Measurements from ENCODE around the gene TMEM259. TPM values are rescaled to one million over a fixed set of nuclear protein-coding genes. Genes with fewer than 3 reads are reported as not detected.

TMEM259 gene
- total RNA-seq, 4 donors from 2014 or later: 146 to 179 (median 154) TPM

GRCh38 chr19:1052349-1052975, 31.5 kb upstream of the TMEM259 start:
- H3K4me3 ChIP-seq: no peak overlapping the region
- no peak for ATAC-seq
- WGBS, 2 donors (ENCODE audit: low coverage in 1 of 2): 62 to 83% methylated on average over 1 to 2 of the region's 5 CpGs
- no peaks in the 10 kb centered on the region for H3K27me3 ChIP-seq
- TF ChIP-seq EP300 (IDR thresholded peaks at IDR 0.05): no peak
- no peak for TF ChIP-seq POLR2AphosphoS5 (IDR thresholded peaks at IDR 0.05)
- no peak for TF ChIP-seq POLR2A (IDR thresholded peaks at IDR 0.05)
- no peak for TF ChIP-seq CTCF (IDR thresholded peaks at IDR 0.05)
- peaks cover 0 to 31% of the 10 kb centered on the region in 2 donors for H3K36me3 ChIP-seq
- peaks cover 0 to 29% (median 0%) of the 10 kb centered on the region in 3 donors for H3K9me3 ChIP-seq
- H3K27ac ChIP-seq: no peak overlapping the region
- H3K4me1 ChIP-seq: no peaks in the 10 kb centered on the region

GRCh38 chr19:1051791-1052190, 30.9 kb upstream of the TMEM259 start:
- no peaks in the 10 kb centered on the region for H3K27me3 ChIP-seq
- peaks cover 0 to 26% of the 10 kb centered on the region in 2 donors for H3K36me3 ChIP-seq
- H3K4me3 ChIP-seq: no peak overlapping the region
- peaks cover 0 to 22% (median 0%) of the 10 kb centered on the region in 3 donors for H3K9me3 ChIP-seq
- H3K27ac ChIP-seq: no peak overlapping the region
- no peak for ATAC-seq
- no peak for TF ChIP-seq EP300 (IDR thresholded peaks at IDR 0.05)
- TF ChIP-seq POLR2AphosphoS5 (IDR thresholded peaks at IDR 0.05): no peak
- no peak for TF ChIP-seq CTCF (IDR thresholded peaks at IDR 0.05)
- TF ChIP-seq POLR2A (IDR thresholded peaks at IDR 0.05): no peak
- WGBS, 2 donors (ENCODE audit: low coverage in 1 of 2): 0% methylated on average over 1 of the region's 17 CpGs; no CpG with 5 or more reads in 1 of the 2 donors
- H3K4me1 ChIP-seq: no peaks in the 10 kb centered on the region

GRCh38 chr19:1050989-1051788, 30.3 kb upstream of the TMEM259 start:
- TF ChIP-seq EP300 (IDR thresholded peaks at IDR 0.05) (no peak), POLR2AphosphoS5 (IDR thresholded peaks at IDR 0.05) (no peak), CTCF (IDR thresholded peaks at IDR 0.05) (no peak), POLR2A (IDR thresholded peaks at IDR 0.05) (no peak)
- 73 to 84% methylated on average over 2 to 7 of the region's 31 CpGs for WGBS, 2 donors (ENCODE audit: low coverage in 1 of 2)
- Histone ChIP-seq H3K27me3 (no peaks in the 10 kb centered on the region), H3K27ac (no peak overlapping the region), H3K36me3 (peaks cover 0 to 26% of the 10 kb centered on the region in 2 donors), H3K4me1 (no peaks in the 10 kb centered on the region), H3K4me3 (no peak overlapping the region), H3K9me3 (peaks cover 0 to 16% (median 0%) of the 10 kb centered on the region in 3 donors)
- ATAC-seq: no peak

- Histone ChIP-seq H3K36me3 (peaks cover 0 to 16% of the 10 kb centered on the region in 2 donors), H3K4me1 (no peaks in the 10 kb centered on the region), H3K27ac (no peak overlapping the region), H3K4me3 (no peak overlapping the region), H3K27me3 (no peaks in the 10 kb centered on the region), H3K9me3 (peaks cover 0 to 4% (median 0%) of the 10 kb centered on the region in 3 donors)
- WGBS, 2 donors (ENCODE audit: low coverage in 1 of 2): 36% methylated on average over 3 of the region's 11 CpGs; no CpG with 5 or more reads in 1 of the 2 donors
- no peak for ATAC-seq
- TF ChIP-seq POLR2A (IDR thresholded peaks at IDR 0.05) (no peak), POLR2AphosphoS5 (IDR thresholded peaks at IDR 0.05) (no peak), CTCF (IDR thresholded peaks at IDR 0.05) (no peak), EP300 (IDR thresholded peaks at IDR 0.05) (no peak)
Observed at GRCh38 chr19:1049800-1050199, 28.9 kb upstream of the TMEM259 start.

All from gastroesophageal sphincter (tissue), 4 donors.